ENCODE results near the gene SNX24.
"Not testable (repeated sequence)": the region's sequence is repeated elsewhere in the genome, so short reads cannot be mapped to it uniquely, and the experiment has no call there.

Gene SNX24

GRCh38 chr5:122845229-122846050 lies at the start of gene SNX24:
Gene SNX24, plus strand, starts transcription at chr5:122845613. Its CDS starts 21 bp downstream, at chr5:122845634.
- DNase-seq (ENCODE audit: low spot score): peak; percentile 64

- DNase-seq (ENCODE audit: low spot score): no peak
These were observed 39.9 kb upstream of the SNX24 start for GRCh38 chr5:122805481-122805880.

- no peak for DNase-seq (ENCODE audit: low spot score)
These were observed 35.0 kb upstream of the SNX24 start for GRCh38 chr5:122810405-122810804.

GRCh38 chr5:122815218-122815767 lies 30.1 kb upstream of the SNX24 start:
- no peak for DNase-seq (ENCODE audit: low spot score)

GRCh38 chr5:122816756-122817155 lies 28.7 kb upstream of the SNX24 start:
- no peak for DNase-seq (ENCODE audit: low spot score)

- DNase-seq (ENCODE audit: low spot score): no peak
These were observed 13.4 kb upstream of the SNX24 start for GRCh38 chr5:122831984-122832383.

GRCh38 chr5:122835681-122836080 lies 9.7 kb upstream of the SNX24 start:
- no peak for DNase-seq (ENCODE audit: low spot score)

GRCh38 chr5:122836947-122837346 lies 8.5 kb upstream of the SNX24 start:
- no peak for DNase-seq (ENCODE audit: low spot score)

- no peak for DNase-seq (ENCODE audit: low spot score)
These were observed 5.7 kb upstream of the SNX24 start for GRCh38 chr5:122839731-122840130.

GRCh38 chr5:122842016-122842580 lies 3.3 kb upstream of the SNX24 start:
- no peak for DNase-seq (ENCODE audit: low spot score)

GRCh38 chr5:122844136-122844909 lies 1.1 kb upstream of the SNX24 start:
- DNase-seq (ENCODE audit: low spot score): no peak

- no peak for DNase-seq (ENCODE audit: low spot score)
These were observed 544 bp upstream of the SNX24 start for GRCh38 chr5:122844910-122845228.

GRCh38 chr5:122846051-122846550 lies 688 bp downstream of the SNX24 start:
- no peak for DNase-seq (ENCODE audit: low spot score)

- no peak for DNase-seq (ENCODE audit: low spot score)
These were observed 2.3 kb downstream of the SNX24 start for GRCh38 chr5:122847687-122848081.

- DNase-seq (ENCODE audit: low spot score): no peak
These were observed 4.4 kb downstream of the SNX24 start for GRCh38 chr5:122849771-122850170.

- not testable (repeated sequence) for DNase-seq (ENCODE audit: low spot score)
These were observed 12.1 kb downstream of the SNX24 start for GRCh38 chr5:122857538-122857937.

GRCh38 chr5:122858451-122858850 lies 13.0 kb downstream of the SNX24 start:
- DNase-seq (ENCODE audit: low spot score): no peak

GRCh38 chr5:122863240-122863639 lies 17.8 kb downstream of the SNX24 start:
- DNase-seq (ENCODE audit: low spot score): no peak

GRCh38 chr5:122863721-122864120 lies 18.3 kb downstream of the SNX24 start:
- DNase-seq (ENCODE audit: low spot score): no peak

- no peak for DNase-seq (ENCODE audit: low spot score)
These were observed 19.0 kb downstream of the SNX24 start for GRCh38 chr5:122864400-122864799.

- DNase-seq (ENCODE audit: low spot score): no peak
These were observed 19.4 kb downstream of the SNX24 start for GRCh38 chr5:122864842-122865241.

GRCh38 chr5:122870219-122870856 lies 24.9 kb downstream of the SNX24 start:
- no peak for DNase-seq (ENCODE audit: low spot score)

All from CD4-positive, alpha-beta T cell treated with Interleukin-6 at 100 ng/mL for 8 hours (primary cell).